Tibial nerve (tissue), 4 donors: Measurements from ENCODE around the gene COX17. TPM values are rescaled to one million over a fixed set of nuclear protein-coding genes. Genes with fewer than 3 reads are reported as not detected.

Experiments used
- DNase-seq, 2 donors: peaks; one replicate each; pipeline ENCODE4 v3.0.0-alpha.2; 2019; ENCODE audit warnings: low spot score in 2 of 2
- H3K27ac ChIP-seq, 4 donors: fragments of 200-600 bp; sonication (generic) in 3 of 4; one replicate each; pipeline ENCODE4 v1.5.1; 2017 to 2019; ENCODE audit warnings: mild to moderate bottlenecking in 1 of 4
- H3K27me3 ChIP-seq, 2 donors: fragments of 200-600 bp; sonication (generic) in 1 of 2; one replicate each; pipeline versions ENCODE4 v1.5.1 to v1.6.0; 2017 to 2019
- H3K36me3 ChIP-seq, 3 donors: fragments of 200-600 bp; sonication (generic); one replicate each; pipeline ENCODE4 v1.5.1; 2018 to 2019
- H3K4me1 ChIP-seq, 4 donors: fragments of 200-600 bp; sonication (generic) in 3 of 4; one replicate each; pipeline ENCODE4 v1.5.1; 2017 to 2019
- H3K4me3 ChIP-seq, 4 donors: fragments of 200-600 bp; sonication (generic) in 3 of 4; one replicate each; pipeline ENCODE4 v1.5.1; 2017 to 2019; ENCODE audit warnings: mild to moderate bottlenecking in 1 of 4, moderate library complexity in 1 of 4
- H3K9me3 ChIP-seq, 4 donors: fragments of 200-600 bp; sonication (generic) in 3 of 4; one replicate each; pipeline ENCODE4 v1.5.1; 2017 to 2019
- EP300 ChIP-seq, 2 donors: sonication (generic); formaldehyde crosslinking; IDR thresholded peaks; one replicate each; pipeline ENCODE4 v1.6.1; 2017; ENCODE audit warnings: antibody characterized with exemption in 2 of 2, mild to moderate bottlenecking in 1 of 2
- POLR2A ChIP-seq, 2 donors: fragments of 450-650 bp; IDR thresholded peaks; one replicate each; pipeline ENCODE4 v1.6.1; 2017; ENCODE audit warnings: antibody characterized with exemption in 2 of 2, mild to moderate bottlenecking in 2 of 2, moderate library complexity in 2 of 2
- WGBS, 2 donors: methylation state at CpG; one replicate each; pipeline ENCODE4 v1.1.5; 2018; 5-methylcytosine and 5-hydroxymethylcytosine counted together
- total RNA-seq, 4 donors: library from RNA; depleted of rRNA; stranded (reverse); fragments of >200 nt; gene quantifications; one replicate each; pipeline ENCODE4 v1.1.0, GENCODE V29; 2016
- TF ChIP-seq, protein P1 (sequence below), 5 experiments: fragments of 200-600 bp in 3 of 5; fragments of 450-650 bp in 2 of 5; sonication (generic) in 3 of 5; IDR thresholded peaks; one replicate each; pipeline ENCODE4 v1.5.1; 2016 to 2019; ENCODE audit warnings: antibody characterized with exemption in 5 of 5, mild to moderate bottlenecking in 3 of 5, moderate library complexity in 2 of 5

The COX17 gene
- total RNA-seq, 4 donors from 2014 or later: 17.8 to 40.8 (median 35.1) TPM

DNA sequence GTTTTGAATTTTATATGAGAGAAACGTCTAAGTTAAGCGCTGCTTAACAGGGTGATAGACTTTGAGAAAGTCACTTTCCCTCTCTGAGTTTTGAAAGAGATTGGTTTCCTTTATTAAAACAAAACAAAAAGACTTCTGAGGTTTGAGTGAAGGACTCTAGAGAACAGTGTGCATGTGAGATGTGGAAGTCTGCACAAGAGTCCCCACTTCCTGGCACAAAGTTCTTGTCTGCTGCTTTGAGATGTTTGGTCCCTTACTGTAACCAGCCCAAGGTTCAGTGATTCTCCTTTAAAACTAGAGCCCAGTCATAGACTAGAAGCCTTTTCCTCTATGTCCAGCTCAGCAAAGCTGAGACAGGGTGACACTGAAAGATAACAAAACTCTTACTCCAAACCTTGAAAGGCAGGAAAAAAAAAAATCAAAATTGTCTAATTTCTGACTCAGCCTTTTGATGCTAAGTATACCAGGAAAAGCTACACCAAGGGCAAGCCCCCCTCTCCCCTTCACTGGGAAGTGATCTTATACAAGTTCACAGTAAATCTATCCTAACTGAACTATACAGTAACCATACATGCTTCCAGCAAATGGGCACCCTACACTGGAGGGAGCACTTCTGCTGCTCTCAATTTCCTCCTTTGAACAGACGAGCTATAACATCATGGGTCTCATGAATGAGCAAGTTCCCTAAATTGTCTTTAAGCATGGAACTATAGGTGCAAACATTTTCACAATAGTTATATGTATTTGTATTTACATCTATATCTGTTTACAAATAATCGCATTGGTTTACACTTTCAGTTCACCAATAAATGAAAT, 19.1 kb downstream of the COX17 start:
- no peak for DNase-seq
- Histone ChIP-seq H3K4me1 (peaks cover 0 to 12% (median 2%) of the 10 kb centered on the region in 4 donors), H3K36me3 (peaks cover 0 to 8% (median 4%) of the 10 kb centered on the region in 3 donors), H3K9me3 (no peaks in the 10 kb centered on the region), H3K27me3 (no peaks in the 10 kb centered on the region), H3K27ac (no peak overlapping the region), H3K4me3 (no peak overlapping the region)
- WGBS, 2 donors: 86 to 88% methylated on average over 4 of the region's 4 CpGs
- TF ChIP-seq, protein P1, sequence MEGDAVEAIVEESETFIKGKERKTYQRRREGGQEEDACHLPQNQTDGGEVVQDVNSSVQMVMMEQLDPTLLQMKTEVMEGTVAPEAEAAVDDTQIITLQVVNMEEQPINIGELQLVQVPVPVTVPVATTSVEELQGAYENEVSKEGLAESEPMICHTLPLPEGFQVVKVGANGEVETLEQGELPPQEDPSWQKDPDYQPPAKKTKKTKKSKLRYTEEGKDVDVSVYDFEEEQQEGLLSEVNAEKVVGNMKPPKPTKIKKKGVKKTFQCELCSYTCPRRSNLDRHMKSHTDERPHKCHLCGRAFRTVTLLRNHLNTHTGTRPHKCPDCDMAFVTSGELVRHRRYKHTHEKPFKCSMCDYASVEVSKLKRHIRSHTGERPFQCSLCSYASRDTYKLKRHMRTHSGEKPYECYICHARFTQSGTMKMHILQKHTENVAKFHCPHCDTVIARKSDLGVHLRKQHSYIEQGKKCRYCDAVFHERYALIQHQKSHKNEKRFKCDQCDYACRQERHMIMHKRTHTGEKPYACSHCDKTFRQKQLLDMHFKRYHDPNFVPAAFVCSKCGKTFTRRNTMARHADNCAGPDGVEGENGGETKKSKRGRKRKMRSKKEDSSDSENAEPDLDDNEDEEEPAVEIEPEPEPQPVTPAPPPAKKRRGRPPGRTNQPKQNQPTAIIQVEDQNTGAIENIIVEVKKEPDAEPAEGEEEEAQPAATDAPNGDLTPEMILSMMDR (IDR thresholded peaks at IDR 0.05): no peak
- TF ChIP-seq POLR2A (IDR thresholded peaks at IDR 0.05) (no peak), EP300 (IDR thresholded peaks at IDR 0.05) (no peak)

DNA sequence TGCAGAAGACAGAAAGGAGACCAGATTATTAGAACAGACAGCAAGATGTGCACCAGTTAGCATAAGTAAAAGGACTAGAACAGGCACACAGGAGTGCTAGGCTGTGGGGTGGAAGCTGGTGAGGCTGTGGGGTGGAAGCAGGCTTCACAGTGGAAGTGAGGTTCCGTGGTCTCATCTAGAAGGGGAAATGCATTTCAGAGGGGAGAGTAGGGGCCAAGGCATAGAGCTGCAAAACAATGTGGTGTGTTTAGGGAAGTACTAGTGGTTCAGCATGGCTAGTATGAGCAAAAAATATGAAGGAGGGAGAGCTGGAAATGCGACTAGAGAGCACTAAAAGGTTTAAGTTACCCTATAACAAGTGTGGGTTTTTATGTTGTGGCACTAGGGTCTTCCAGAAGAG, 23.3 kb downstream of the COX17 start:
- WGBS, 2 donors: 38 to 42% methylated on average over 2 of the region's 2 CpGs
- H3K36me3 ChIP-seq: peaks cover 0 to 4% (median 0%) of the 10 kb centered on the region in 3 donors
- no peaks in the 10 kb centered on the region for H3K4me1 ChIP-seq
- TF ChIP-seq POLR2A (IDR thresholded peaks at IDR 0.05): no peak
- TF ChIP-seq, protein P1 (IDR thresholded peaks at IDR 0.05): no peak
- TF ChIP-seq EP300 (IDR thresholded peaks at IDR 0.05): no peak
- H3K27ac ChIP-seq: no peak overlapping the region
- no peak overlapping the region for H3K4me3 ChIP-seq
- no peaks in the 10 kb centered on the region for H3K9me3 ChIP-seq
- no peaks in the 10 kb centered on the region for H3K27me3 ChIP-seq
- no peak for DNase-seq

DNA sequence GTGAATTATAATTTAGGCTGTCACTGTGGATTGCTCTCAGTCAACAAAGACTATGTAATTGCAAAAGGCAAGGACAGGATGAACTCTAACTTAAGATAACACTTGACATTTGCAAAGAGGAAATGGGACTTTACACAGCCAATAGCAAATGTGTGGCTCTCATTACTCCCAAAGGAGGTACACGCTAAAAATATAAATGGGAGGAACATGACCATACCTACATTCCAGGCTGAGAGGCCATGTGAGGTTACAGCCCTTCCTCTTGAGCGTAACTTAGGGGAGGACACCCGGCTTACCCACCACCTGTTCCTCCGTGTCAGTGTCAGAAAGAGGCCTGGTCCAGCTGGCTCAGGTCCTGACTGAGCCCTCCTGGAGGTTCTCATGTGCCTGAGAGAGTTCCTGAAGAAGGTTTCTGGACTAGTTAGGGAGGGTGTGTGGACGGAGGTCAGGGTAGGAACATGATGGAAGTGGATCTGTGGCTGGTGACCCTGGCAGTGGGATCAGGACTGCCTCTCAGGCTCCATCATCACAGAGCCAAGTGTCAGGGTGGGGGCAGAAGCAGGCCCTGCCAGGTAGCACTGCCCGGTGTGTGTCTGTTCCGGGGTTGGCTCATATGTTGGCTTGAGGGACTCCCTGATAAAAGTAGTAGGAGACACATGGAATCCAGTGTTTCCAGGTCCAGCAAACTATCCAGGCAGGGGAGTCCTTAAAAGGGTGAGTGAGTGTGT, 24.7 kb downstream of the COX17 start:
- Histone ChIP-seq H3K4me3 (no peak overlapping the region), H3K9me3 (no peaks in the 10 kb centered on the region), H3K27me3 (no peaks in the 10 kb centered on the region), H3K36me3 (peaks cover 0 to 13% (median 4%) of the 10 kb centered on the region in 3 donors), H3K27ac (no peak overlapping the region), H3K4me1 (no peaks in the 10 kb centered on the region)
- 74 to 81% methylated on average over 7 of the region's 7 CpGs for WGBS, 2 donors
- peak in 1 of 2 donors; percentile 29 for TF ChIP-seq EP300 (IDR thresholded peaks at IDR 0.05)
- TF ChIP-seq, protein P1 (IDR thresholded peaks at IDR 0.05): no peak
- DNase-seq: no peak

DNA sequence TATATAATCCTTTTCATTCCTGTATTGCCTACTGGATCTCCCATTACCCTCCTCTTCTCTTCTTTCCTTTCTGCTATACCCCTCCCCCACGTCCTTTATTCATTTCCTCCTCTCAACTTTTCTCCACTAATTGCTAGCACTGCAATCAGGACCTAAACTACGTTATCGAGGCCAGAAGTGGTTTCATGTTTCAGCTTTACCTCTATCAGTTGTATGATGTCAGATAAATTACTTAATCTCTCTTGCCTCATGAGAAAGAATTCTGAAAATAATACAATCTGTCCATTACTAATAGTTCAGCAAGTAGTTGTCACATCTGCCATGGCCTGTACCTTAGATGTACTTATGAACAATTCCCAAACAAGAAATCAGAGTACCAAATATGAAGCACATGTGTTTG, 27.4 kb downstream of the COX17 start:
- no peak overlapping the region for H3K4me3 ChIP-seq
- H3K36me3 ChIP-seq: peaks cover 0 to 26% (median 0%) of the 10 kb centered on the region in 3 donors
- H3K27ac ChIP-seq: peak overlapping the region in 2 of 4 donors; percentile 3 to 32
- DNase-seq: no peak
- TF ChIP-seq EP300 (IDR thresholded peaks at IDR 0.05) (no peak), POLR2A (IDR thresholded peaks at IDR 0.05) (no peak)
- TF ChIP-seq, protein P1 (IDR thresholded peaks at IDR 0.05): no peak
- no peaks in the 10 kb centered on the region for H3K27me3 ChIP-seq
- 44 to 48% methylated on average over 3 of the region's 3 CpGs for WGBS, 2 donors
- no peaks in the 10 kb centered on the region for H3K4me1 ChIP-seq
- H3K9me3 ChIP-seq: no peaks in the 10 kb centered on the region
